ENCODE results near the gene CCDC33.

DNA sequence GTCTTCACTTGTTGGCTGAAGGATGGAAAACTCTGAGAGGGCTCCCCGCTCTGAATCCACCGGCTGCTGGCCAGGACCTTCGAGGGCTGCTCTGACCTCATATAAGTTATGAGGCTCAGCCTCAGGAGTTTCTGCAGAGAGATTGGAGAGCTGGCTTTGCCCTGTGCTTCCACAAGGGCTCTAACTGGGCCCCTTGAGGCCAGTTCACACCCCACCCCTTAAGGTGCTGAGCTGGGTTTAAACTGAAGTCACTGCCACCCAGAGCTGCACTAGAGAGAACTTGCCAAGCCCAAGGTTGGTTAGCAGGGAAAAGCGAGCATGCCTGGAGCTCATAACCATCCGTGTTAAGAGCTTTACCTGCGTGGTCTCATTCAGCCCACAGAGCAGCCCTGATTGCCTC, 2.8 kb upstream of the CCDC33 start:
- TF ChIP-seq, protein P1, sequence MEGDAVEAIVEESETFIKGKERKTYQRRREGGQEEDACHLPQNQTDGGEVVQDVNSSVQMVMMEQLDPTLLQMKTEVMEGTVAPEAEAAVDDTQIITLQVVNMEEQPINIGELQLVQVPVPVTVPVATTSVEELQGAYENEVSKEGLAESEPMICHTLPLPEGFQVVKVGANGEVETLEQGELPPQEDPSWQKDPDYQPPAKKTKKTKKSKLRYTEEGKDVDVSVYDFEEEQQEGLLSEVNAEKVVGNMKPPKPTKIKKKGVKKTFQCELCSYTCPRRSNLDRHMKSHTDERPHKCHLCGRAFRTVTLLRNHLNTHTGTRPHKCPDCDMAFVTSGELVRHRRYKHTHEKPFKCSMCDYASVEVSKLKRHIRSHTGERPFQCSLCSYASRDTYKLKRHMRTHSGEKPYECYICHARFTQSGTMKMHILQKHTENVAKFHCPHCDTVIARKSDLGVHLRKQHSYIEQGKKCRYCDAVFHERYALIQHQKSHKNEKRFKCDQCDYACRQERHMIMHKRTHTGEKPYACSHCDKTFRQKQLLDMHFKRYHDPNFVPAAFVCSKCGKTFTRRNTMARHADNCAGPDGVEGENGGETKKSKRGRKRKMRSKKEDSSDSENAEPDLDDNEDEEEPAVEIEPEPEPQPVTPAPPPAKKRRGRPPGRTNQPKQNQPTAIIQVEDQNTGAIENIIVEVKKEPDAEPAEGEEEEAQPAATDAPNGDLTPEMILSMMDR (IDR thresholded peaks at IDR 0.05), result no peak
- no peak for TF ChIP-seq POLR2A (IDR thresholded peaks at IDR 0.05)
